Liver (tissue), 9 donors: Measurements from ENCODE around the gene CALML5. TPM values are rescaled to one million over a fixed set of nuclear protein-coding genes. Genes with fewer than 3 reads are reported as not detected.

Source experiments
- DNase-seq: peaks from one replicate; pipeline ENCODE4 v3.0.0-alpha.2; 2017; ENCODE audit warnings: low spot score
- H3K27ac ChIP-seq, 2 donors: one replicate each; pipeline ENCODE4 v1.7.0; 2013; ENCODE audit warnings: inconsistent platforms in 2 of 2, low read length in 2 of 2, control low read depth in 1 of 2, low read depth in 1 of 2, mild to moderate bottlenecking in 1 of 2
- H3K27me3 ChIP-seq, 4 donors: one replicate each; pipeline versions ENCODE4 v1.6.1 to v1.7.0; 2013; ENCODE audit warnings: low read length in 3 of 4, inconsistent platforms in 1 of 4, mild to moderate bottlenecking in 1 of 4, moderate library complexity in 1 of 4; ENCODE audit not compliant: control insufficient read depth in 4 of 4, insufficient read depth in 4 of 4
- H3K36me3 ChIP-seq, 4 donors: one replicate each; pipeline versions ENCODE4 v1.6.1 to v1.7.0; 2013; ENCODE audit warnings: low read length in 3 of 4, mild to moderate bottlenecking in 3 of 4, low read depth in 1 of 4, moderate library complexity in 1 of 4; ENCODE audit not compliant: control insufficient read depth in 4 of 4, insufficient read depth in 3 of 4
- H3K4me1 ChIP-seq, 4 donors: one replicate each; pipeline versions ENCODE4 v1.6.1 to v1.7.0; 2013; ENCODE audit warnings: low read length in 3 of 4, mild to moderate bottlenecking in 3 of 4, moderate library complexity in 1 of 4; ENCODE audit not compliant: control insufficient read depth in 4 of 4, insufficient read depth in 4 of 4
- H3K4me3 ChIP-seq, 3 donors: one replicate each; pipeline versions ENCODE4 v1.6.1 to v1.7.0; 2013; ENCODE audit warnings: low read length in 3 of 3, control low read depth in 1 of 3, low read depth in 1 of 3, mild to moderate bottlenecking in 1 of 3
- H3K9ac ChIP-seq, 2 donors: one replicate each; pipeline ENCODE4 v1.7.0; 2013; ENCODE audit warnings: low read length in 2 of 2, mild to moderate bottlenecking in 2 of 2, moderate library complexity in 2 of 2, control low read depth in 1 of 2, low read depth in 1 of 2
- H3K9me3 ChIP-seq, 4 donors: one replicate each; pipeline versions ENCODE4 v1.6.1 to v1.7.0; 2013; ENCODE audit warnings: low read length in 3 of 4; ENCODE audit not compliant: control insufficient read depth in 4 of 4
- CTCF ChIP-seq: fragments of 150-350 bp; IDR thresholded peaks from 2 replicates; pipeline ENCODE4 v1.5.1; 2017; ENCODE audit warnings: improper control_type of control experiment, low read depth, low read length; ENCODE audit not compliant: missing input control
- FOXA1 ChIP-seq: IDR thresholded peaks from 2 replicates; pipeline ENCODE4 v1.6.1; 2016; ENCODE audit warnings: antibody characterized with exemption
- FOXA2 ChIP-seq: IDR thresholded peaks from 2 replicates; pipeline ENCODE4 v1.6.1; 2016; ENCODE audit warnings: antibody characterized with exemption
- GABPA ChIP-seq, 2 donors: IDR thresholded peaks in 1 of 2; conservative IDR thresholded peaks in 1 of 2; 2 replicates each; pipeline ENCODE4 v1.6.1; 2016; ENCODE audit warnings: antibody characterized with exemption in 2 of 2, mild to moderate bottlenecking in 1 of 2, moderate library complexity in 1 of 2
- HNF4A ChIP-seq, 2 donors: conservative IDR thresholded peaks; 2 replicates each; pipeline ENCODE4 v1.6.1; 2016; ENCODE audit warnings: antibody characterized with exemption in 2 of 2, mild to moderate bottlenecking in 2 of 2
- HNF4G ChIP-seq: IDR thresholded peaks from 2 replicates; pipeline ENCODE4 v1.6.1; 2016; ENCODE audit warnings: antibody characterized with exemption
- JUND ChIP-seq, 2 donors: IDR thresholded peaks; 2 replicates each; pipeline ENCODE4 v1.6.1; 2016; ENCODE audit warnings: antibody characterized with exemption in 2 of 2
- NR2F2 ChIP-seq: IDR thresholded peaks from 2 replicates; pipeline ENCODE4 v1.6.1; 2016; ENCODE audit warnings: antibody characterized with exemption
- RAD21 ChIP-seq, 2 donors: IDR thresholded peaks; 2 replicates each; pipeline ENCODE4 v1.6.1; 2016; ENCODE audit warnings: antibody characterized with exemption in 2 of 2, mild to moderate bottlenecking in 2 of 2
- RXRA ChIP-seq, 2 donors: IDR thresholded peaks; 2 replicates each; pipeline ENCODE4 v1.6.1; 2017 to 2018; ENCODE audit warnings: antibody characterized with exemption in 2 of 2, mild to moderate bottlenecking in 1 of 2
- SP1 ChIP-seq: IDR thresholded peaks from 2 replicates; pipeline ENCODE4 v1.6.1; 2018; ENCODE audit warnings: antibody characterized with exemption, mild to moderate bottlenecking
- TAF1 ChIP-seq: conservative IDR thresholded peaks from 2 replicates; pipeline ENCODE4 v1.6.1; 2016; ENCODE audit warnings: antibody characterized with exemption, mild to moderate bottlenecking
- WGBS: extraction: QIAGEN DNeasy Blood & Tissue Kit; methylation state at CpG from one replicate; pipeline ENCODE4 v1.1.7; 2013; 5-methylcytosine and 5-hydroxymethylcytosine counted together
- polyA plus RNA-seq, 2 donors: library from polyadenylated mRNA; stranded (reverse) in 1 of 2; unstranded in 1 of 2; fragments of 200-250 nt in 1 of 2; fragments of >200 nt in 1 of 2; fragmentation: Nextera tagmentation in 1 of 2; extraction: Ambion mirVana in 1 of 2; gene quantifications; one replicate each; pipeline versions ENCODE4 v1.2.1 to v1.2.3, GENCODE V29; 2013 to 2015
- total RNA-seq, 2 donors: library from RNA; depleted of rRNA; stranded (reverse); fragments of >200 nt; gene quantifications; one replicate each; pipeline ENCODE4 v1.2.3, GENCODE V29; 2014
- TF ChIP-seq, protein P1 (sequence below): IDR thresholded peaks from 2 replicates; pipeline ENCODE4 v1.6.1; 2016; ENCODE audit warnings: antibody characterized with exemption
- TF ChIP-seq, protein P2 (sequence below): IDR thresholded peaks from 2 replicates; pipeline ENCODE4 v1.6.1; 2016; ENCODE audit warnings: antibody characterized with exemption
- TF ChIP-seq, protein P3 (sequence below): IDR thresholded peaks from 2 replicates; pipeline ENCODE4 v1.6.1; 2016; ENCODE audit warnings: antibody characterized with exemption, mild to moderate bottlenecking
- TF ChIP-seq, protein P4 (sequence below): IDR thresholded peaks from 2 replicates; pipeline ENCODE4 v1.6.1; 2016; ENCODE audit warnings: antibody characterized with exemption
- donor health status: healthy.
- donor health status: healthy.
- donor health status: healthy.
- donor health status: healthy.
- donor health status: healthy.

Gene CALML5
- total and polyA plus RNA-seq, 4 donors, result not detected

DNA sequence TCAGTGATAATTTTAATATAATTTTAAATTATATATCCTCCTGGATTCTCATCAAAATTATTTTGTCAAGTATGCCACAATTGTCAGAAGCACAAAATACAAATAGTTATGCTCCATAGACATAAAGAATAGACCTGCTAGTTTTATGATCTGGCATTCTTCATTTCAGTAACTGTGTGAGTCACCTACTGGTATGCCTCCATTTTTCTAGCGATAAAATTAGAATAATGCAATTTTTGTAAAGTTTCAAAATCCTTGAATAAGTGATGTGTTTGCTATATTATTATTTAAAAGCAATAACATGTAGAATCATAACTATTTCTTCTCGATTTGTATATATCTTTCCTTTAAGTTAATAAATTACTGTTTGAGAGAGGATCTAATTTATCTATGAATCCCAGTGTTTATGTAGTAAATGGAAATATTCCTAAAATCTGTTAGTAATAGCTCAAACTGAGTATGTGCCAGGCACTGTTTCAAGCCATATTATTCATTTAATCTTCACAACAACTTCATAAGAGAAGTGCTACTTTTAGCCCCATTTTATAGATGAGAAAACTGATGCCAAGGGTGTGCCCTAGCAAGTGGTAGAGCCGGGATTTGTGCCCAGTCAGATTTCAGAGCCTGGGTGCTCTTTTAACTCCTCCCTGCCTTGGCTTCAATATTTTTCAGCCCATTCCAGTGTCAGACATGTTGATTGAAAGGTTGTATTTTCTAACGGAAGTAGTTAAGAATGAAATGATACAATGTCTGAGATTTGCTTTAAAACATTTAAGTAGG is 48.6 kb downstream of the CALML5 start:
- Histone ChIP-seq H3K9ac (peak overlapping the region in 1 of 2 donors; percentile 58), H3K4me3 (no peak overlapping the region), H3K27ac (no peak overlapping the region), H3K4me1 (peaks cover 0 to 22% (median 9%) of the 10 kb centered on the region in 4 donors), H3K36me3 (peaks cover 1 to 38% (median 31%) of the 10 kb centered on the region in 4 donors), H3K27me3 (no peaks in the 10 kb centered on the region), H3K9me3 (no peaks in the 10 kb centered on the region)
- WGBS, result 68% methylated on average over 4 of the region's 4 CpGs
- TF ChIP-seq CTCF, result no peak
- TF ChIP-seq, protein P1, sequence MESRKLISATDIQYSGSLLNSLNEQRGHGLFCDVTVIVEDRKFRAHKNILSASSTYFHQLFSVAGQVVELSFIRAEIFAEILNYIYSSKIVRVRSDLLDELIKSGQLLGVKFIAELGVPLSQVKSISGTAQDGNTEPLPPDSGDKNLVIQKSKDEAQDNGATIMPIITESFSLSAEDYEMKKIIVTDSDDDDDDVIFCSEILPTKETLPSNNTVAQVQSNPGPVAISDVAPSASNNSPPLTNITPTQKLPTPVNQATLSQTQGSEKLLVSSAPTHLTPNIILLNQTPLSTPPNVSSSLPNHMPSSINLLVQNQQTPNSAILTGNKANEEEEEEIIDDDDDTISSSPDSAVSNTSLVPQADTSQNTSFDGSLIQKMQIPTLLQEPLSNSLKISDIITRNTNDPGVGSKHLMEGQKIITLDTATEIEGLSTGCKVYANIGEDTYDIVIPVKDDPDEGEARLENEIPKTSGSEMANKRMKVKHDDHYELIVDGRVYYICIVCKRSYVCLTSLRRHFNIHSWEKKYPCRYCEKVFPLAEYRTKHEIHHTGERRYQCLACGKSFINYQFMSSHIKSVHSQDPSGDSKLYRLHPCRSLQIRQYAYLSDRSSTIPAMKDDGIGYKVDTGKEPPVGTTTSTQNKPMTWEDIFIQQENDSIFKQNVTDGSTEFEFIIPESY, result no peak
- TF ChIP-seq, protein P2, sequence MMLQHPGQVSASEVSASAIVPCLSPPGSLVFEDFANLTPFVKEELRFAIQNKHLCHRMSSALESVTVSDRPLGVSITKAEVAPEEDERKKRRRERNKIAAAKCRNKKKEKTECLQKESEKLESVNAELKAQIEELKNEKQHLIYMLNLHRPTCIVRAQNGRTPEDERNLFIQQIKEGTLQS, result no peak
- TF ChIP-seq JUND (IDR thresholded peaks at IDR 0.05), result no peak
- TF ChIP-seq SP1, result no peak
- no peak for TF ChIP-seq RXRA (IDR thresholded peaks at IDR 0.05)
- TF ChIP-seq FOXA1, result no peak
- no peak for TF ChIP-seq HNF4G
- TF ChIP-seq RAD21 (IDR thresholded peaks at IDR 0.05), result no peak
- no peak for TF ChIP-seq FOXA2
- TF ChIP-seq, protein P3, sequence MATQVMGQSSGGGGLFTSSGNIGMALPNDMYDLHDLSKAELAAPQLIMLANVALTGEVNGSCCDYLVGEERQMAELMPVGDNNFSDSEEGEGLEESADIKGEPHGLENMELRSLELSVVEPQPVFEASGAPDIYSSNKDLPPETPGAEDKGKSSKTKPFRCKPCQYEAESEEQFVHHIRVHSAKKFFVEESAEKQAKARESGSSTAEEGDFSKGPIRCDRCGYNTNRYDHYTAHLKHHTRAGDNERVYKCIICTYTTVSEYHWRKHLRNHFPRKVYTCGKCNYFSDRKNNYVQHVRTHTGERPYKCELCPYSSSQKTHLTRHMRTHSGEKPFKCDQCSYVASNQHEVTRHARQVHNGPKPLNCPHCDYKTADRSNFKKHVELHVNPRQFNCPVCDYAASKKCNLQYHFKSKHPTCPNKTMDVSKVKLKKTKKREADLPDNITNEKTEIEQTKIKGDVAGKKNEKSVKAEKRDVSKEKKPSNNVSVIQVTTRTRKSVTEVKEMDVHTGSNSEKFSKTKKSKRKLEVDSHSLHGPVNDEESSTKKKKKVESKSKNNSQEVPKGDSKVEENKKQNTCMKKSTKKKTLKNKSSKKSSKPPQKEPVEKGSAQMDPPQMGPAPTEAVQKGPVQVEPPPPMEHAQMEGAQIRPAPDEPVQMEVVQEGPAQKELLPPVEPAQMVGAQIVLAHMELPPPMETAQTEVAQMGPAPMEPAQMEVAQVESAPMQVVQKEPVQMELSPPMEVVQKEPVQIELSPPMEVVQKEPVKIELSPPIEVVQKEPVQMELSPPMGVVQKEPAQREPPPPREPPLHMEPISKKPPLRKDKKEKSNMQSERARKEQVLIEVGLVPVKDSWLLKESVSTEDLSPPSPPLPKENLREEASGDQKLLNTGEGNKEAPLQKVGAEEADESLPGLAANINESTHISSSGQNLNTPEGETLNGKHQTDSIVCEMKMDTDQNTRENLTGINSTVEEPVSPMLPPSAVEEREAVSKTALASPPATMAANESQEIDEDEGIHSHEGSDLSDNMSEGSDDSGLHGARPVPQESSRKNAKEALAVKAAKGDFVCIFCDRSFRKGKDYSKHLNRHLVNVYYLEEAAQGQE, result no peak
- DNase-seq, result no peak

GRCh38 chr10:5449823-5450222 is 49.5 kb downstream of the CALML5 start:
- Histone ChIP-seq H3K4me1 (peaks cover 0 to 22% (median 9%) of the 10 kb centered on the region in 4 donors), H3K9me3 (no peaks in the 10 kb centered on the region), H3K27ac (peak overlapping the region; percentile 45 to 81), H3K36me3 (peaks cover 1 to 28% (median 24%) of the 10 kb centered on the region in 4 donors), H3K4me3 (peak overlapping the region in 2 of 3 donors; percentile 10 to 13), H3K27me3 (no peaks in the 10 kb centered on the region), H3K9ac (peak overlapping the region; percentile 92 to 100)
- 25% methylated on average over 8 of the region's 8 CpGs for WGBS
- no peak for DNase-seq
- TF ChIP-seq SP1 (no peak), RAD21 (IDR thresholded peaks at IDR 0.05) (peak; percentile 18 to 31), CTCF (no peak), NR2F2 (no peak), HNF4A (conservative IDR thresholded peaks at IDR 0.05) (no peak), FOXA1 (no peak), GABPA (IDR thresholded peaks at IDR 0.05 in 1 of 2, conservative IDR thresholded peaks at IDR 0.05 in 1 of 2) (no peak), TAF1 (no peak)
- TF ChIP-seq, protein P2, result no peak
- TF ChIP-seq, protein P3, result no peak
- TF ChIP-seq, protein P4, sequence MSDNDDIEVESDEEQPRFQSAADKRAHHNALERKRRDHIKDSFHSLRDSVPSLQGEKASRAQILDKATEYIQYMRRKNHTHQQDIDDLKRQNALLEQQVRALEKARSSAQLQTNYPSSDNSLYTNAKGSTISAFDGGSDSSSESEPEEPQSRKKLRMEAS, result no peak
